LNCAP (cell line): ENCODE measurements around the gene C1D.

Experiments used
- TF ChIP-seq, protein P1 (sequence below): fragments of 450-650 bp; IDR thresholded peaks from 2 replicates; pipeline ENCODE4 v1.5.1; 2017; ENCODE audit warnings: mild to moderate bottlenecking

Gene C1D

DNA sequence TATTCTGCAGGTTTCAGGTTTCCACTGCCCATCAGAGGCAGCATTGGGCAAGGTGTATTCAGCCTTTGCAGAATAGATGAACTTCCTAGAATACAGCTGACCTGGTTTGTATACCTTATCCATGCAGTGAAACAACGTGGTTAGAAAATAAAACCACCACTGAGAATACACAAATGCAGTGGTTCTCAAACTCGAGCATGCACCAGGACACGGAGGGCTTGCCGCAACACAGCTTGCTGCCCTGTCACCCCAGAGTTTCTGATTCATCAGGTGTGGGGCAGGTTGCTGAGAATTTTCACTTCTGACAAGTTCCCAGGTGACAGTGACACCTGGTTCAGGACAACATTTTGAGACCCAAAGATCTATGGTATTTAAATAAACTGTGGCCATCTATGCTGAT lies 23.4 kb upstream of the C1D start:
- TF ChIP-seq, protein P1, sequence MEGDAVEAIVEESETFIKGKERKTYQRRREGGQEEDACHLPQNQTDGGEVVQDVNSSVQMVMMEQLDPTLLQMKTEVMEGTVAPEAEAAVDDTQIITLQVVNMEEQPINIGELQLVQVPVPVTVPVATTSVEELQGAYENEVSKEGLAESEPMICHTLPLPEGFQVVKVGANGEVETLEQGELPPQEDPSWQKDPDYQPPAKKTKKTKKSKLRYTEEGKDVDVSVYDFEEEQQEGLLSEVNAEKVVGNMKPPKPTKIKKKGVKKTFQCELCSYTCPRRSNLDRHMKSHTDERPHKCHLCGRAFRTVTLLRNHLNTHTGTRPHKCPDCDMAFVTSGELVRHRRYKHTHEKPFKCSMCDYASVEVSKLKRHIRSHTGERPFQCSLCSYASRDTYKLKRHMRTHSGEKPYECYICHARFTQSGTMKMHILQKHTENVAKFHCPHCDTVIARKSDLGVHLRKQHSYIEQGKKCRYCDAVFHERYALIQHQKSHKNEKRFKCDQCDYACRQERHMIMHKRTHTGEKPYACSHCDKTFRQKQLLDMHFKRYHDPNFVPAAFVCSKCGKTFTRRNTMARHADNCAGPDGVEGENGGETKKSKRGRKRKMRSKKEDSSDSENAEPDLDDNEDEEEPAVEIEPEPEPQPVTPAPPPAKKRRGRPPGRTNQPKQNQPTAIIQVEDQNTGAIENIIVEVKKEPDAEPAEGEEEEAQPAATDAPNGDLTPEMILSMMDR: no peak

DNA sequence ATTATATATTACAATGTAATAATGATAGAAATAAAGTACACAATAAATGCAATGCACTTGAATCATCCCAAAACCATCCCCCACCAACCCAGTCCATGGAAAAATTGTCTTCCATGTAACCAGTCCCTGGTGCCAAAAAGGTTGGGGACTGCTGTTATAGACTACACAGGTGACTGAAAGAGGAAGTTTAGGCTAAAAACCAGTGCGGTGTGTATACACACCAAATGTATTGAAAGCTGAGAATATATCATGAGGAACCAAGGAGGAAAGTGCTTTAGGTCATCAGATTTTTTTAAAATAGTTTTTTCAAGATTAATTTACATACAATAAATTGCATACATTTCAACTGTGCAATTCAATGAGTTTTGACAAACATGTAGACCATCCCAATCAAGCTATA lies 20.5 kb upstream of the C1D start:
- TF ChIP-seq, protein P1: no peak

DNA sequence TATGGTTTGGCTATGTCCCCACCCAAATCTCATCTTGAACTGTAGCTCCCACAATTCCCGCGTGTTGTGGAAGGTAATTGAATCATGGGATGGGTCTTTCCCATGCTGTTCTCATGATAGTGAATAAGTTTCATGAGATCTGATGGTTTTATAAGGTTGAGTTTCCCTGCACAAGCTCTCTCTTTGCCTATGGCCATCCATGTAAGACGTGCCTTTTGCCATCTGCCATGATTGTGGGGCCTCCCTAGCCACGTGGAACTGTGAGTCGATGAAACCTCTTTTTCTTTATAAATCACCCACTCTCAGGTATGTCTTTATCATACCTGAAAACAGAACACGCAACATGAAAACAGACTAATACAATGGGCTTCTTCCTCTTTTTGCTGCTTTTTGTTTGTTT lies 11.2 kb upstream of the C1D start:
- TF ChIP-seq, protein P1: no peak

DNA sequence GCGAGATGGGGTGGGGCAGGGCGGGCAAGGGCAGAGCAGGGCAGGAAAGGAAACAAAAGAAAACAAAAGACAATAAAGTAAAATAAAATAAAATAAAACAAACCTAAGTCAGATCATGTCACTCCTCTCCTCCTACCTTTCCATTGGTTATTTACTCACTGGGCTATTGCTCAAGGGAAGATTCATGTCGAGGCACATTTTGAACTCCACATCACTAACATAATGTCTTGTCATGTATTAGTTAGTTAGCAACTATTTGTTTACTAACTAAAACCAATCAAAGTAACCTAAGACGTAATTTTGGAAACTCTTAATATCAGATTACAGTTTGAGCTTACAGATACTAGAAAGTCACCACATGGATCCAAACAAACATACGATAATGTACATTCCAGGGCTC lies 2.2 kb downstream of the C1D start:
- TF ChIP-seq, protein P1: no peak

DNA sequence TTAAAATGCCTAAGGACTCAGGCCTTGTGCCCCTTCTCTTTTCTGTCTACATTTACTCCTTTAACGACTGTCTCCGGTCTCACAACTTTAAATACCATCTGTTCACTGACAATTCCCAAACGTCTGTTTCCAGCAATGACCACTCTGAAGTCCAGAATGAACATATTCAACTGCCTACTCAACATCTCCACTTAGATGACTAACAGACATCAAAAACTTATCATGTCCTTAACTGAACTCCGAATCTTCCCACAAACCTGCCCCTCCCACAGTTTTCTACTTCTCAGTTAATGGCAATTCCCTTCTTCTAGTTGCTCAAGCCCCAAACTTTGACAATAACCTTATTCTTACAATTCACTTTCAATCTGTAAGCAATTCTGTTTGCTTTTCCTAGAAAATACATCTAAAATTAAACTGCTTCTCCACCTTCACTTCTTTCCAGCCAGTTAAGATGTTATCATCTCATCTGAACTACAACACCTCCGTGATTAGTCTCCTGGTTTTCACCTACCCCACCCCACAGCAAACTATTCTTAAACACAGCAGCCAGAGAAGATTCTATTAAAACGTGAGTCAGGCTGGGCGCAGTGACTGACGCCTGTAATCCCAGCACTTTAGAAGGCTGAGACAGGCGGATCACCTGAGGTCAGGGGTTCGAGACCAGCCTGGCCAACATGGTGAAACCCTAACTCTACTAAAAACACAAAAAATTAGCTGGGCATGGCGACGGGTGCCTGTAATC lies 2.8 kb downstream of the C1D start:
- TF ChIP-seq, protein P1: no peak

DNA sequence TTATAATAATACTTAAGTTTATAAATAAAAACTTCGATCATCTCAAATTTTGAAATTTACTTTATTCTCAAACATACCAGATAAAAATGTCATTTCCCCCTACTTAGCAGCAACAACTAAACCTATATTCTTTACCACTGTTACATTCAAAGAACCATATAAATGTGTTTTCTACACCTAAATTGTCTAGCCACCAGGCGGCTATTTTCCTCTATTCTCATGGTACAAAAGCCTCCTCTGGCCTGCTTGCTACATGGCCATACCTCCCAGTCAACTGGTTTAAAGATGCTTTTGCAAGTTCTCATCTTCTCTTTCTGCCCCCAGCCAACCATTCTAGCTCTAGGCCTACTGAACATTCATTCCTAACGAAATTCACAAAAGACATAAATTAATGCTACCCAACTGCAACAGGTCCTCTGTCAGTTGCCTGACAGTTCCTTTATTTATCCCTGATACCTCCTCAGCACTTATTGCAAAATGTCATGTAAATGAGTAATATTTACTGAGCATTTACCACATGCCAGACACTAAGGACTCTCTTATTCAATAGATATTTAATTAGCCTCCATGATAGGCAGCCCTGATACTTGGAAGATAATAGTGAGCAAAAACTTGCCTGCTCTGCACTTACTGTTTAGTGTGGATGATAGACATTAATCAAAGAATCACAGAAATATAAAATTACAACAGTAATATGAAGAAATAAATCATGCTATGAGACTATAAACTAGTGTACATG lies 5.0 kb downstream of the C1D start:
- TF ChIP-seq, protein P1: no peak

DNA sequence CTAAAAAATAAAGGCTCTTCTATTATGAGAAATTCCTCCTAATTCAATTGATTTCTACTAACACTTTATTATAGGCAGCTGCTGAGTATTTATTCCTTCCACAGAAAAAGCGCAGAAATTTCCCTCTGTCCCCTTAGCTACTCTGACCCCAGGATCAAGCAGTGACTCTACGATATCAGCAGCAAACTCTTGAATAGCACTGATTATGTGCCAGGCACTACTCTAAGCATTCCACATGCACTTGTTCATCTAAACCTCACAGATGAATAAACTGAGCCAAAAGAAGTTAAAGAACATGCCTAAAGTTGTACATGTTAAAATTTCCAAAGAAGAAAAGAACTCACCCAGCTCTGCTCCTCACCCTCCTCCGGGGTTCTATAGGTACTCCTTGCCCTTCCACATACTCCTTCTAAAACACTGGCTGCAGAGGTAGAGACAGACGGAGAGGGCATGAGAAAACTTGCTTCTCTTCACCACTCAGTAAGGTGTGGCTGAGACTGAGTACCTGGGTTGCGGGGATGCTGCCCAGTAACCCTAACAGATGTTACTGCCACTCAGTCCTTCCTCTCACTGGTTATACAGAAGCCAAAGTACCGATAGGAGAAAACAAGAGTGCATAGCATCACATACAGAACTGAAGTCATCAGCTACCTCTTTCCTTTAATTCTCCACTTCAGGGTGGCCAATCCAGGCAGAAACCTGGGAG lies 9.9 kb downstream of the C1D start:
- TF ChIP-seq, protein P1: no peak
